Stimulated activated CD8-positive, alpha-beta memory T cell treated with anti-CD3 and anti-CD28 coated beads, Interleukin-15, amount 100 ng/mL, for 1 hour (primary cell): ENCODE results near the gene NETO1.

Experiments used
- DNase-seq: peaks from one replicate; pipeline ENCODE4 v3.0.0-alpha.2; 2020; ENCODE audit warnings: low read depth

Gene NETO1

GRCh38 chr18:72846736-72847533, 20.9 kb downstream of the NETO1 start:
- DNase-seq = no peak

- DNase-seq = no peak
These were observed 24.0 kb downstream of the NETO1 start for GRCh38 chr18:72843743-72844142.

GRCh38 chr18:72840109-72840508, 27.7 kb downstream of the NETO1 start:
- no peak for DNase-seq

GRCh38 chr18:72834731-72835130, 33.1 kb downstream of the NETO1 start:
- DNase-seq = no peak

GRCh38 chr18:72833471-72833870, 34.3 kb downstream of the NETO1 start:
- no peak for DNase-seq

GRCh38 chr18:72830109-72830508, 37.7 kb downstream of the NETO1 start:
- DNase-seq = no peak

GRCh38 chr18:72828601-72829000, 39.2 kb downstream of the NETO1 start:
- no peak for DNase-seq

GRCh38 chr18:72826736-72827135, 41.1 kb downstream of the NETO1 start:
- no peak for DNase-seq

GRCh38 chr18:72823345-72823744, 44.4 kb downstream of the NETO1 start:
- DNase-seq = no peak

GRCh38 chr18:72822202-72822601, 45.6 kb downstream of the NETO1 start:
- no peak for DNase-seq

GRCh38 chr18:72820571-72820970, 47.2 kb downstream of the NETO1 start:
- DNase-seq = no peak

GRCh38 chr18:72819050-72819449, 48.7 kb downstream of the NETO1 start:
- no peak for DNase-seq

GRCh38 chr18:72811047-72811446, 56.7 kb downstream of the NETO1 start:
- DNase-seq = no peak

- DNase-seq = no peak
These were observed 59.1 kb downstream of the NETO1 start for GRCh38 chr18:72808680-72809079.

GRCh38 chr18:72799106-72799505, 68.7 kb downstream of the NETO1 start:
- no peak for DNase-seq

- no peak for DNase-seq
These were observed 84.3 kb downstream of the NETO1 start for GRCh38 chr18:72783530-72783929.

- DNase-seq = no peak
These were observed 92.9 kb downstream of the NETO1 start for GRCh38 chr18:72774914-72775313.

- DNase-seq = no peak
These were observed 94.9 kb downstream of the NETO1 start for GRCh38 chr18:72772916-72773315.

- DNase-seq = no peak
These were observed 99.0 kb downstream of the NETO1 start for GRCh38 chr18:72768681-72769229.

GRCh38 chr18:72762515-72763122, 105.2 kb downstream of the NETO1 start:
- no peak for DNase-seq

- no peak for DNase-seq
These were observed 115.6 kb downstream of the NETO1 start for GRCh38 chr18:72752220-72752619.

GRCh38 chr18:72742002-72742401, 125.8 kb downstream of the NETO1 start:
- DNase-seq = no peak

GRCh38 chr18:72738136-72738535, 129.7 kb downstream of the NETO1 start:
- DNase-seq = no peak

- no peak for DNase-seq
These were observed 140.0 kb downstream of the NETO1 start for GRCh38 chr18:72727776-72728175.
